K562 (cell line): Measurements from ENCODE around the gene CPSF4L. TPM values are rescaled to one million over a fixed set of nuclear protein-coding genes. Genes with fewer than 3 reads are reported as not detected.

Experiments
- BCLAF1 ChIP-seq, 2 experiments: fragments of 450-650 bp in 1 of 2; IDR thresholded peaks; 2 replicates each; pipeline ENCODE4 v1.6.1; 2011 to 2017; ENCODE audit warnings: low read depth in 2 of 2, antibody characterized with exemption in 1 of 2, borderline replicate concordance in 1 of 2, low read length in 1 of 2, mild to moderate bottlenecking in 1 of 2, mixed read lengths in 1 of 2; ENCODE audit not compliant: control insufficient read depth in 1 of 2
- BDP1 ChIP-seq: IDR thresholded peaks from 3 replicates; pipeline ENCODE4 v1.6.1; 2011; ENCODE audit not compliant: insufficient read length, insufficient read depth
- DNMT1 ChIP-seq: fragments of 450-650 bp; IDR thresholded peaks from 2 replicates; pipeline ENCODE4 v1.6.1; 2016; ENCODE audit warnings: antibody characterized with exemption, mild to moderate bottlenecking
- HCFC1 ChIP-seq: IDR thresholded peaks from 2 replicates; pipeline ENCODE4 v1.6.1; 2012; ENCODE audit warnings: low read depth, low read length, improper control_type of control experiment
- LEF1 ChIP-seq: fragments of 450-650 bp; IDR thresholded peaks from 2 replicates; pipeline ENCODE4 v1.6.1; 2016; ENCODE audit warnings: mild to moderate bottlenecking
- PPARD ChIP-seq: fragments of 250-450 bp; sonication (Bioruptor Pico); IDR thresholded peaks from 2 replicates; pipeline ENCODE4 v1.8.0; 2022; ENCODE audit warnings: inconsistent platforms, mild to moderate bottlenecking, moderate library complexity
- SIRT6 ChIP-seq: IDR thresholded peaks from one replicate; pipeline ENCODE4 v1.6.1; 2012; ENCODE audit warnings: low read depth, mild to moderate bottlenecking, control low read depth, inconsistent platforms, low read length, moderate library complexity
- SMAD1 ChIP-seq: fragments of 150-350 bp; IDR thresholded peaks from 2 replicates; pipeline ENCODE4 v1.6.1; 2014; ENCODE audit warnings: low read length, low read depth; ENCODE audit not compliant: partially characterized antibody
- SP1 ChIP-seq: sonication (generic); formaldehyde crosslinking; IDR thresholded peaks from 2 replicates; pipeline ENCODE4 v1.8.1; 2022; ENCODE audit warnings: mild to moderate bottlenecking, missing genetic modification reagents
- TAL1 ChIP-seq: fragments of 450-650 bp; IDR thresholded peaks from 2 replicates; pipeline ENCODE4 v1.6.1; 2016; ENCODE audit warnings: mild to moderate bottlenecking
- TRIM28 ChIP-seq: fragments of 450-650 bp; IDR thresholded peaks from 2 replicates; pipeline ENCODE4 v1.6.1; 2017
- ZNF449 ChIP-seq: fragments of 250-450 bp; sonication (Bioruptor Pico); IDR thresholded peaks from 2 replicates; pipeline ENCODE4 v1.8.0; 2022; ENCODE audit warnings: moderate library complexity, mild to moderate bottlenecking, inconsistent platforms
- ZNF740 ChIP-seq, 3 experiments: fragments of 200-800 bp in 1 of 3; sonication (Bioruptor generic) in 1 of 3; sonication (generic) in 1 of 3; formaldehyde crosslinking in 1 of 3; IDR thresholded peaks; 2 replicates each; pipeline versions ENCODE4 v1.6.1 to v1.8.0; 2016 to 2022; ENCODE audit warnings: mild to moderate bottlenecking in 2 of 3, missing compliant biosample characterization in 2 of 3, missing genetic modification characterization in 2 of 3, missing genetic modification reagents in 1 of 3
- polyA plus RNA-seq, 8 experiments: library from polyadenylated mRNA; depleted of rRNA in 4 of 8; stranded (reverse) in 5 of 8; unstranded in 3 of 8; fragments of >200 nt; fragmentation: Nextera tagmentation in 2 of 8; fragmentation: Illumina TruSeq in 1 of 8; extraction: Ambion mirVana in 2 of 8; extraction: Trizol in 1 of 8; gene quantifications; 2 replicates each; pipeline versions ENCODE4 v1.2.1 to v1.2.3, GENCODE V29; 2011 to 2014; ENCODE audit warnings: inconsistent platforms in 1 of 8, missing spikeins in 1 of 8
- total RNA-seq, 7 experiments: library from RNA; depleted of rRNA in 6 of 7; stranded (reverse); fragments of >200 nt in 6 of 7; fragmentation: Illumina TruSeq in 2 of 7; extraction: Trizol in 2 of 7; gene quantifications; 2 replicates each; pipeline versions ENCODE4 v1.2.1 to v1.2.3, GENCODE V29; 2011 to 2021; ENCODE audit warnings: low replicate concordance in 1 of 7
- TF ChIP-seq, protein P1 (sequence below): fragments of 450-650 bp; formaldehyde crosslinking; IDR thresholded peaks from 2 replicates; pipeline ENCODE4 v1.4.0; 2020; ENCODE audit warnings: mild to moderate bottlenecking, moderate library complexity
- TF ChIP-seq, protein P2 (sequence below): sonication (generic); formaldehyde crosslinking; IDR thresholded peaks from 2 replicates; pipeline ENCODE4 v1.9.0; 2022; ENCODE audit warnings: mild to moderate bottlenecking, missing genetic modification reagents

Gene CPSF4L
- total and polyA plus RNA-seq, 9 of the 15 experiments (the other 6 are each of a cell fraction or from before 2014, with no cell fraction given), result not detected

DNA sequence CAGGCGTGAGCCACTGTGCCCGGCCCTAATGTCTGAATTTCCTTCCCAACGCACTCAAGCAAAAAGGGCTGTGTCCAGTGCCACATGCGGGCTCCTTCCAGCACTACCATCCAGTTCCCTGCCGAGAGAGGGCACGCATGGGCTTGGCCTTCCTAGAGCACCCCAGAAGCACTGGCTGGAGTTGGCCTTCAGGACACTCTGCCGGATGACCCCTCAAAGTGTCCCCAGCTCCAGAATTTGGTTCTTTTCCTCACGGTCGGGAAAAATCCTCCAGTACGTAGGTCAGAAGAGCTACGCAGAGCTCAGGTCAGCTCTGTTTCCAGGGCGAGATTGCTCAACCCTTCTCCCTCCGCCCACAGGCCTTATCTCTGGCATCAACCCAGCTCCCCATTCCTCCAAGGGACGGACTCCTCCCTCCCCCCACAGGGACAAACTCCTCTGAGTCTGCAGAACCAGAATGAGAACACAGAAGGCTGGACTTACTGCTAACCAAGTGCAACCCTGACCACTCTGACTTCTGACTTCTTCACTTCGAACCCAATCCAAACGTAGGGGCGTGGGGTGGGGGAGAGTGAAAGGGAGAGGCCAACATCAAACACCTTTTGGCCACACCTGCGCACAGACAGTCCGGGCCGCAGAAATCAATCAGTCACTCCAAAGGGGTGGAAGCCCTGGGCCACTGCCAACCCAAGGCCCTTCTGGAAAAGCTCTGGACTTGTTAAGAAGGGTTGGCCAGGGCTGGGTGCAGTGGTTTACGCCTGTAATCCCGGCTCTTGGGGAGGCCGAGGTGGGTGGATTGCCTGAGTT is 46.5 kb upstream of the CPSF4L start (continued):
- TF ChIP-seq BCLAF1 (IDR thresholded peaks at IDR 0.05; ENCODE audit: borderline replicate concordance in 1 of 2, control insufficient read depth in 1 of 2, low read depth in 2 of 2, low read length in 1 of 2) (no peak), LEF1 (peak; percentile 81), TRIM28 (0 out of 2 replicates have a peak, but pooled peaks have one; percentile 53), TAL1 (no peak), SP1 (CRISPR knock-in tag) (peak; percentile 74; the same call in 1 of the 2 replicates), HCFC1 (no peak), SMAD1 (peak; percentile 68), PPARD (CRISPR knock-in tag) (no peak), ZNF740 (CRISPR knock-in tag; IDR thresholded peaks at IDR 0.05) (no peak), ZNF740 (tag; IDR thresholded peaks at IDR 0.05) (no peak), BDP1 (no peak), SIRT6 (no peak), DNMT1 (no peak), ZNF449 (CRISPR knock-in tag) (no peak)
- TF ChIP-seq, protein P1, sequence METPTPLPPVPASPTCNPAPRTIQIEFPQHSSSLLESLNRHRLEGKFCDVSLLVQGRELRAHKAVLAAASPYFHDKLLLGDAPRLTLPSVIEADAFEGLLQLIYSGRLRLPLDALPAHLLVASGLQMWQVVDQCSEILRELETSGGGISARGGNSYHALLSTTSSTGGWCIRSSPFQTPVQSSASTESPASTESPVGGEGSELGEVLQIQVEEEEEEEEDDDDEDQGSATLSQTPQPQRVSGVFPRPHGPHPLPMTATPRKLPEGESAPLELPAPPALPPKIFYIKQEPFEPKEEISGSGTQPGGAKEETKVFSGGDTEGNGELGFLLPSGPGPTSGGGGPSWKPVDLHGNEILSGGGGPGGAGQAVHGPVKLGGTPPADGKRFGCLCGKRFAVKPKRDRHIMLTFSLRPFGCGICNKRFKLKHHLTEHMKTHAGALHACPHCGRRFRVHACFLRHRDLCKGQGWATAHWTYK (CRISPR knock-in tag), result no peak
- TF ChIP-seq, protein P2, sequence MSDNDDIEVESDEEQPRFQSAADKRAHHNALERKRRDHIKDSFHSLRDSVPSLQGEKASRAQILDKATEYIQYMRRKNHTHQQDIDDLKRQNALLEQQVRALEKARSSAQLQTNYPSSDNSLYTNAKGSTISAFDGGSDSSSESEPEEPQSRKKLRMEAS, result no peak
